Panc1 (cell line): ENCODE data around the gene SETDB2. TPM values are rescaled to one million over a fixed set of nuclear protein-coding genes. Genes with fewer than 3 reads are reported as not detected.

ENCODE experiments used
- ATAC-seq: fragments of 200-7000 bp; cut with Tn5 transposase; 2 replicates; pipeline ENCODE4 v1.9.1; 2020; ENCODE audit warnings: mild to moderate bottlenecking, moderate library complexity
- BruUV-seq: library from RNA; stranded (reverse); fragments of 400-500 nt; replicated peaks from 2 replicates; lab custom pipeline; 2021; lab: Mats Ljungman, UMichigan
- CTCF ChIA-PET: fragments of 300-600 bp; sonication (Branson Sonifier 250); formaldehyde crosslinking; loops from one replicate; lab custom pipeline; 2022; ENCODE audit warnings: antibody characterized with exemption; lab: Charles Lee
- POLR2A ChIA-PET: fragments of 300-600 bp; sonication (Branson Sonifier 250); formaldehyde crosslinking; loops from one replicate; lab custom pipeline; 2022; ENCODE audit warnings: antibody characterized with exemption; lab: Charles Lee
- DNase-seq: peaks from one replicate; pipeline ENCODE4 v3.0.0-alpha.2; 2010; ENCODE audit warnings: low read depth, low spot score
- H3K27ac ChIP-seq: 2 replicates; pipeline ENCODE4 v1.5.1; 2011; ENCODE audit warnings: mild to moderate bottlenecking, low read length, inconsistent platforms
- H3K27me3 ChIP-seq: fragments of 200-500 bp; sonication (Bioruptor generic); 2 replicates; pipeline ENCODE4 v1.6.0; 2014; ENCODE audit warnings: low read length, inconsistent platforms; ENCODE audit not compliant: control insufficient read depth, insufficient read depth
- H3K36me3 ChIP-seq: fragments of 200-500 bp; sonication (Bioruptor generic); 2 replicates; pipeline ENCODE4 v1.5.1; 2014; ENCODE audit warnings: inconsistent platforms, mild to moderate bottlenecking, low read length, moderate library complexity; ENCODE audit not compliant: control insufficient read depth, insufficient read depth
- H3K4me1 ChIP-seq: 2 replicates; pipeline ENCODE4 v1.5.1; 2011; ENCODE audit warnings: inconsistent platforms, mild to moderate bottlenecking, low read length, moderate library complexity; ENCODE audit not compliant: control insufficient read depth, insufficient read depth
- H3K4me3 ChIP-seq, 2 experiments: 2 replicates each; pipeline ENCODE4 v1.5.1; 2011 to 2012; ENCODE audit warnings: low read depth in 2 of 2, low read length in 2 of 2, mild to moderate bottlenecking in 2 of 2, inconsistent platforms in 1 of 2, moderate library complexity in 1 of 2
- H3K9me3 ChIP-seq: fragments of 200-500 bp; sonication (Bioruptor generic); 2 replicates; pipeline ENCODE4 v1.5.1; 2014; ENCODE audit warnings: low read depth, mild to moderate bottlenecking, inconsistent platforms, low read length, moderate library complexity; ENCODE audit not compliant: control insufficient read depth, insufficient read depth
- CTCF ChIP-seq: fragments of 450-650 bp; IDR thresholded peaks from 2 replicates; pipeline ENCODE4 v1.5.1; 2017; ENCODE audit warnings: mild to moderate bottlenecking
- POLR2AphosphoS5 ChIP-seq: IDR thresholded peaks from 2 replicates; pipeline ENCODE4 v1.6.1; 2012; ENCODE audit warnings: mild to moderate bottlenecking, low read depth, low read length, moderate library complexity
- SIN3A ChIP-seq: IDR thresholded peaks from 2 replicates; pipeline ENCODE4 v1.6.1; 2012; ENCODE audit warnings: low read depth, mild to moderate bottlenecking, low read length, moderate library complexity, borderline replicate concordance; ENCODE audit not compliant: insufficient read depth
- TCF7L2 ChIP-seq: IDR thresholded peaks from 2 replicates; pipeline ENCODE4 v1.6.1; 2011; ENCODE audit warnings: mild to moderate bottlenecking, low read depth, low read length, inconsistent platforms
- in situ Hi-C: cut with HindIII; loops from 2 replicates; pipeline ENCODE4 v1.10.0; 2016; ENCODE audit warnings: low sequenced_read_pairs, low pct_unique_long_range_greater_than_20kb
- intact Hi-C: fragments of 100-400 bp; cut with micrococcal nuclease; formaldehyde crosslinking; loops from one replicate; pipeline ENCODE4 v1.10.0; 2022; ENCODE audit not compliant: unreplicated experiment
- total RNA-seq: library from RNA; stranded (reverse); gene quantifications from one replicate; pipeline ENCODE4 v1.2.1, GENCODE V29; 2021; ENCODE audit not compliant: unreplicated experiment
- TF ChIP-seq, protein P1 (sequence below), 2 experiments: IDR thresholded peaks; 2 replicates each; pipeline ENCODE4 v1.6.1; 2011 to 2012; ENCODE audit warnings: low read depth in 2 of 2, control low read depth in 1 of 2, low read length in 1 of 2, mild to moderate bottlenecking in 1 of 2, moderate library complexity in 1 of 2; ENCODE audit not compliant: insufficient read depth in 1 of 2

SETDB2 gene
- total RNA-seq, 1 experiment from 2014 or later, result 6.1 TPM

- no peak for ATAC-seq
- no peak overlapping the region for H3K27ac ChIP-seq
- no peaks in the 10 kb centered on the region for H3K27me3 ChIP-seq
- DNase-seq, result no peak
- intact Hi-C loops, result no loop called here
- no peaks in the 10 kb centered on the region for H3K9me3 ChIP-seq
- H3K4me3 ChIP-seq, result no peak overlapping the region
- H3K4me1 ChIP-seq, result peaks cover 4% of the 10 kb centered on the region; the same call in 1 of the 2 replicates
- in situ Hi-C loops, result no loop called here
- no peaks in the 10 kb centered on the region; the same call in 1 of the 2 replicates for H3K36me3 ChIP-seq
- BruUV-seq, result no TSS peak
- TF ChIP-seq CTCF (no peak), SIN3A (no peak)
- TF ChIP-seq, protein P1, sequence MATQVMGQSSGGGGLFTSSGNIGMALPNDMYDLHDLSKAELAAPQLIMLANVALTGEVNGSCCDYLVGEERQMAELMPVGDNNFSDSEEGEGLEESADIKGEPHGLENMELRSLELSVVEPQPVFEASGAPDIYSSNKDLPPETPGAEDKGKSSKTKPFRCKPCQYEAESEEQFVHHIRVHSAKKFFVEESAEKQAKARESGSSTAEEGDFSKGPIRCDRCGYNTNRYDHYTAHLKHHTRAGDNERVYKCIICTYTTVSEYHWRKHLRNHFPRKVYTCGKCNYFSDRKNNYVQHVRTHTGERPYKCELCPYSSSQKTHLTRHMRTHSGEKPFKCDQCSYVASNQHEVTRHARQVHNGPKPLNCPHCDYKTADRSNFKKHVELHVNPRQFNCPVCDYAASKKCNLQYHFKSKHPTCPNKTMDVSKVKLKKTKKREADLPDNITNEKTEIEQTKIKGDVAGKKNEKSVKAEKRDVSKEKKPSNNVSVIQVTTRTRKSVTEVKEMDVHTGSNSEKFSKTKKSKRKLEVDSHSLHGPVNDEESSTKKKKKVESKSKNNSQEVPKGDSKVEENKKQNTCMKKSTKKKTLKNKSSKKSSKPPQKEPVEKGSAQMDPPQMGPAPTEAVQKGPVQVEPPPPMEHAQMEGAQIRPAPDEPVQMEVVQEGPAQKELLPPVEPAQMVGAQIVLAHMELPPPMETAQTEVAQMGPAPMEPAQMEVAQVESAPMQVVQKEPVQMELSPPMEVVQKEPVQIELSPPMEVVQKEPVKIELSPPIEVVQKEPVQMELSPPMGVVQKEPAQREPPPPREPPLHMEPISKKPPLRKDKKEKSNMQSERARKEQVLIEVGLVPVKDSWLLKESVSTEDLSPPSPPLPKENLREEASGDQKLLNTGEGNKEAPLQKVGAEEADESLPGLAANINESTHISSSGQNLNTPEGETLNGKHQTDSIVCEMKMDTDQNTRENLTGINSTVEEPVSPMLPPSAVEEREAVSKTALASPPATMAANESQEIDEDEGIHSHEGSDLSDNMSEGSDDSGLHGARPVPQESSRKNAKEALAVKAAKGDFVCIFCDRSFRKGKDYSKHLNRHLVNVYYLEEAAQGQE (IDR thresholded peaks at IDR 0.05; ENCODE audit: insufficient read depth in 1 of 2, low read depth in 2 of 2, low read length in 1 of 2), result no peak
- POLR2A ChIA-PET, result no interaction called here
- CTCF ChIA-PET, result interaction anchor here (0.5 kb wide), 1 partner anchor 340 kb away, joined by 6 read pairs; no protein-coding TSS in a partner anchor
Measured at GRCh38 chr13:49452725-49453457, 8.8 kb downstream of the SETDB2 start.

DNA sequence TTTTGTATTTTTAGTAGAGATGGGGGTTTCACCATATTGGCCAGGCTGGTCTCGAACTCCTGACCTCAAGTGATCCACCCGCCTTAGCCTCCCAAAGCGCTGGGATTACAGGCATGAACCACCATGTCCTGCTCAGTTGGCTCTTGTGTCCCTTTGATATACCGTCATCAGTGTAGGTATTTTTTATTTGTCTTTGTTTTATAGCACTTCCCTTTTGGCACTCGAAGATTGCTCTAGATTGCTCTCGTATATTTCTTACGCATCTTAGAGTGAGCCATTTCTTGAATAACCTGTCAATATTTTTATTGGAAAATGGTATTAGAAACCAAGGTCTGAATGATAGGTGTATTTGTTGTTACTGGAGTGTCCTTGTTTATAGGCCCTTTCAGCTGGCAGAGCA is 9.4 kb downstream of the SETDB2 start:
- ATAC-seq, result no peak
- ChIA-PET POLR2A (no interaction called here), CTCF (interaction anchor here (0.5 kb wide), 1 partner anchor 340 kb away, joined by 6 read pairs; no protein-coding TSS in a partner anchor)
- Histone ChIP-seq H3K4me3 (no peak overlapping the region), H3K36me3 (no peaks in the 10 kb centered on the region; the same call in 1 of the 2 replicates), H3K27ac (no peak overlapping the region), H3K4me1 (no peaks in the 10 kb centered on the region; the same call in 1 of the 2 replicates), H3K27me3 (no peaks in the 10 kb centered on the region), H3K9me3 (no peaks in the 10 kb centered on the region)
- intact Hi-C loops (no loop called here), in situ Hi-C loops (no loop called here)
- no peak for TF ChIP-seq TCF7L2
- no peak for TF ChIP-seq POLR2AphosphoS5
- no peak for TF ChIP-seq CTCF
- TF ChIP-seq, protein P1 (IDR thresholded peaks at IDR 0.05; ENCODE audit: insufficient read depth in 1 of 2, low read depth in 2 of 2, low read length in 1 of 2), result no peak
- no peak for TF ChIP-seq SIN3A
- no peak for DNase-seq
- no TSS peak for BruUV-seq
